GM18508 (cell line): ENCODE results near the gene WSB2.

Experiments used
- ATAC-seq: cut with Tn5 transposase; IDR thresholded peaks from one replicate; pipeline ENCODE4 v1.9.1; 2021; ENCODE audit warnings: moderate number of reproducible peaks; ENCODE audit not compliant: insufficient read depth, unreplicated experiment

The WSB2 gene

GRCh38 chr12:118063576-118064391 is 2.8 kb upstream of the WSB2 start:
- no peak for ATAC-seq

DNA sequence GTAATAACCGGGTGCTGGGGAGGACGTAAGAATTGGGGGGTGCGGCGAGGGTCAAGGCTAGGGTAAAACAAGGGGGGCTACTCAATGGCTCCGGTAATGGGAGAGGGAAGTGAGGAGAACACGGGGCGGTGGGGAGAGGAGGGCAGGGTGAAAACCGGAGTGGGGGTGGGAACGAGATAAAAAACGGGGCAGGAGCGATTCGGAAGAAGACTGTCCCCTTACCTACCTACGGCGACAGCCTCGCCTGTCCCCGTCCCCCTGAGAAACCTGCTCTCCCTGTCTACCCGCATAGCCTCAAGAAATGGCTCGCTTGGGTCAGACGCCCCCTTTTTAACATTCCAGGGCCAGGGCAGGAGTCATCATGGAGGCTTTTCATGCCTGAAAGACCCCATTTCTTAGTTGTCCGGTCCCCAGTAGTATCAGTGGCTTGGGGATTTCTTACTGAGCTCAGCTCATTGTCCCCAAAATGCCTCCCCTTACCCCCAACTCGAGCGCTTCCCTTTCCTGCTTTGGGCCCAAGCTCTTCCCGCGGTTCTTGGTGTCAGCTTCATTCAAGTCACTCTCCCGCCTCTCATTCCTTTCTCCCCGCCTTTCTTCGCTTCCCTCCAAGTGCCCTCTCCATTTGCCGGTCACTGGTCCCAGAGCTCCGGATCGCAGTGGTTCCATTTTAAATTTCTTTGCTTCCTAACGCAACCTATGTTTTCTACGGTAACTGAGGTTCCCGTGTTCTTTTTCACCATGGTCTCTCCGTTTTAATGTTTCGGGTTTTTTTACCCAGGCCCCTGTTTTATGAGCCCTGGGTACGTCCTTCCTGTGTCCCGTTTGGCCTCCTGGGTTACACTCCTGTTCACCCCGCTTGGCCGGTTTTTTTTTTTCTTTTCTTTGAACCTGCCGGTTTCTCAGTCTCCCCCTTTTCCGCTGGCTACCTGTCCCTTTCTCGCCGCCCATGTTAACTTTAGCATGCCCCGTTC is 1.2 kb upstream of the WSB2 start:
- no peak for ATAC-seq

- ATAC-seq, result no peak
These were observed 523 bp downstream of the WSB2 start for GRCh38 chr12:118060301-118061010.

- ATAC-seq, result no peak
These were observed 1.4 kb downstream of the WSB2 start for GRCh38 chr12:118059341-118060191.

DNA sequence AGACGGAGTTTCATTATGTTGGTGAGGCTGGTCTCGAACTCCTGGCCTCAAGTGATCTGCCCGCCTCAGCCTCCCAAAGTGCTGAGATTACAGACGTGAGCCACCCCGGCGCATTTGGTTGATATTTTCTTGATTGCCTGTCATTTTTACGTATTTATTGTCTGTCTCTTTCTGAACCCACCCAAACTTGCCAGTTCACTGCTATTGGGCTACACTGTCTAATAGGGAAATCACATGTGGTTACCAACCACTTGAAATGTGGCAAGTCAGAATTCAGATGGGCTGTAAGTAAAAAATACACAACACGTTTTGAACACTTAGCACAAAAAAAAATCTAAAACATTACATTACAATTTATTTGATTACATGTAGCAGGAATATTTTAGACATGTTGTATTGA is 2.1 kb downstream of the WSB2 start:
- no peak for ATAC-seq

GRCh38 chr12:118058227-118058626 is 2.8 kb downstream of the WSB2 start:
- no peak for ATAC-seq

DNA sequence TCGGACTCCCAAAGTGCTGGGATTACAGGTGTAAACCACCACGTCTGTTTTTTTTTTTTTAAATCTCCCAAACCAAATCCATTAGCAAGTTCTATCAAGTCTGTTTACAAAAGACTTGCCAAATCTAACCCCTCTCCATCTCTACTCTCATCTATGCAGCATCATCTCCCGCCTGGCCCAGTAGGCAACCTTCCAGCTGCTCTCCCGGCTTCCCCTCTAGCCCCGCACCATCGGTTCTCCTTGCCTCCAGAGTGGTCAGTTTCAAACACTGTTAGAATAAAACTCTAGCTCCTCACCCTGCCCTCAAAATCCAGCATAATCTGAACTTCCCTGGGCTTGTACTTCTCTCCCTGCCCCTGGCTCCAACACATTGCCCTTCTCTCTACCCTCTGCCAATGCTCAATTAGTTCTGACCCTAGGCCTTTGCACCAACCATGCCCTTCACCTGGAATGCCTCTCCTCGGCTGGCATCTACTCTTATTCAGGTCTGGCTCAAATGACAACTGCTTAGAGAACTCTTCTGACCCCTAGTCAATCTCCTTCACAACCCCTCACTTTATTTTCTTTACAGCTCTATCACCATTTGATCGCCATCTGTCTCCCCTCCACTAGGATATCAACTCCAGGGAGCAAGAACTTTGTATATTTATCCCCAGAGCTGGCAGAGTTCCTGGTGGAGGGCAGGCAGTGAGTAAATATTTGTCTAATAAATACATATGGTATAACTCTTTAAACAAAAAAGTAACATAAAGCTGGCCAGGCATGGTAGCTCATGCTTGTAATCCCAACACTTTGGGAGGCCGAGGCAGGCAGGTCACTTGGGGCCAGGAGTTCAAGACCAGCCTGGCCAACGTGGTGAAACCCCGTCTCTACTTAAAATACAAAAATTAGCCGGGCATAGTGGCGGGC is 4.9 kb downstream of the WSB2 start:
- no peak for ATAC-seq

DNA sequence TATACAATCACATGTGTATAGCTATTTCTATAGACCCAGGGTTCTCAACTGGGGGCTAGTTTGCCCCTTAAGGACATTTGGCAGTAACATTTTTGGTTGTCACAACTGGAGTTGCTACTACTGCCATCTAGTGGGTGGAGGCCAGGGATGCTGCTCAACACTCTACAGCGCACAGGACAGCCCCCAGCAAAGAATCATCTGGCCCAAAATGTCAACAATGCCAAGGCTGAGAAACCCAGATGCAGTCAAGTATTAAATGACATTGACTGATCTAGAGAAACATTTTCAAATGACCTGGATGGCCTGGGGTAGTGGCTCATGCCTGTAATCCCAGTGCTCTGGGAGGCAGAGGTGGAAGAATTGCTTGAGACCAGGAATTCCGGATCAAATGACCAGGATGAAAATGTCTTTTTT is 5.8 kb downstream of the WSB2 start:
- ATAC-seq, result no peak

GRCh38 chr12:118053071-118053985 is 7.7 kb downstream of the WSB2 start:
- ATAC-seq, result no peak

DNA sequence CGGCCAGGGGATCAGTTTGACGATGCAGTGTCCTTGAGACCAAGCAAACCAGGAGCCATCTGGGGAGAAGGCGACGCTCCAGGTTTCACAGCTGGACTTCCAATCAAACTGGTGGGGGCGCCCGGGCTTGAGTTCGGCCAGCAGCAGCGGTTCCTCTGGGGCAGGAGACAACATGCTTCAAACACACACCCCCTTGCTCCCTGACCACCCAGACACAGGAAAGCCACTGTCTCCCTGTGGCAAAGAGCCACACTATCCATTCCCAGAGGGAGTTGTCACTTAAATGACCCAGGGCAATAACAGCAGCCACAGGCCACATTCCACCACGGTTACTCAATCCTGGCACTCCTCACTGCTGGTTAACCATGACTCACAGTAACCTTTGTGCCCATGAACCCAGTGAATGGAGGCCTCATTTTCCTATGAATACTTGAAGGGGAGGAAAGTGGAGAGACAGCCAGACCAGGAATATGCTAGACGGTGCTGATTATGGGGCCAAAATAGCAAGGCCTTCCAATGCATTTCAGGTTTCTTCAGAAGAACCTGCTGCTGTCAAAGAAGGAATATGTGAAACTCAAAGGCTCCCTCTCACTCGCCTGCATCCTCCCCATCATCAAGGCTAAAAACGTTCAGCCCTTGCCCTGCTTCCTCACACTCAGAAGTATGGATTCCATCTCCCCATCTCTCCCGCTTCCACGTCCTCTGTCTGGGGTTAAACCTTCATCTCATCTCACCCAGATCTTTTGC is 8.5 kb downstream of the WSB2 start:
- no peak for ATAC-seq

GRCh38 chr12:118050972-118051910 is 9.7 kb downstream of the WSB2 start:
- no peak for ATAC-seq

GRCh38 chr12:118046430-118046829 is 14.5 kb downstream of the WSB2 start:
- ATAC-seq, result no peak

- no peak for ATAC-seq
These were observed 16.4 kb downstream of the WSB2 start for GRCh38 chr12:118044577-118044976.

DNA sequence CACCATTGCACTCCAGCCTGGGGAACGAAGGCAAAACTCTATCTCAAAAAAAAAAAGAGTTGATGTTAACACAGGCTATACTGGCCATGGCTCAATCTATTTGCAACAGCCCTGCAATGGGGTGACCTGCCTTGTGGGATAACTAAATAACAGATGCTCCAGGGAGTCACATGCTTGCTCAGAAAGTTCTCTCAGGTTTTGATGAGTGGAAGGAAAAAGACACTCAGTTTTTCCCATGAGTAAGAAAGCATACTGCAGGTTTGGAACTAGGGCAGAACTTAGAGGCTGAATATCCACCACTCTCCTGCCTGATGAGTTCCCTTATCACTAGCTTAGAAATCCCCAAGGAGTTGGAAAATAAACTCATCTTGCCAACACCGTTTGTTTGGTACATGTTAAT is 16.9 kb downstream of the WSB2 start:
- ATAC-seq, result no peak

DNA sequence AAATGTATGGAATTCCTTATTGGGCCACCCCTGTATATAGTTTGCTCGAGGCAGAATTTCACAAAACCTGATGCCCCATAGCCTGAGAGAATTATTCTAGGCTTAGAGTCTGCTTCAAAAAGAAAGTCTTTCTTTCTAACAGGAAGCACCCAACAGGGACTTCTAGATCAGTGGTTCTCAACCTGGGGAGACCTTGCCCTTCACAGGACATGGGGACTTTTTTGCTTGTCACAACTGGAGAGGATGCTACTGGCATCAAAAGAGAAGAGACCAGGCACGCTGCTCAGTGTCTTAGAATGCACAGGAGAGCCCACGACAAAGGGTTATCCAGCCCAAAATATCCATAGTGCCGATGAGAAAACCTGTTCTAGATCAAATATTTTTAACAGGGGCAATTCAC is 18.9 kb downstream of the WSB2 start:
- ATAC-seq, result no peak

GRCh38 chr12:118038137-118038536 is 22.8 kb downstream of the WSB2 start:
- ATAC-seq, result no peak
